Spleen (tissue), 11 donors: ENCODE results near the gene AQP3. TPM values are rescaled to one million over a fixed set of nuclear protein-coding genes. Genes with fewer than 3 reads are reported as not detected.
A peak's percentile ranks its signal among the peaks of the same experiment; 100 is the strongest.

Experiments
- DNase-seq: peaks from one replicate; pipeline ENCODE4 v3.0.0-alpha.2; 2020
- H3K27ac ChIP-seq, 8 donors: fragments of 200-600 bp; sonication (generic) in 7 of 8; 1 replicate in 4 of 8; 2 replicates in 4 of 8; pipeline versions ENCODE4 v1.5.0 to v1.8.0; 2016 to 2021; ENCODE audit warnings: inconsistent platforms in 4 of 8, mild to moderate bottlenecking in 4 of 8, moderate library complexity in 1 of 8
- H3K27me3 ChIP-seq, 7 donors: fragments of 200-600 bp; sonication (generic) in 6 of 7; replicated peaks in 1 of 7; 1 replicate in 4 of 7; 2 replicates in 3 of 7; pipeline versions ENCODE4 v1.5.0 to v1.8.0; 2016 to 2021; ENCODE audit warnings: inconsistent platforms in 3 of 7, mild to moderate bottlenecking in 1 of 7
- H3K36me3 ChIP-seq, 6 donors: fragments of 200-600 bp; sonication (generic) in 5 of 6; 1 replicate in 4 of 6; 2 replicates in 2 of 6; pipeline versions ENCODE4 v1.5.0 to v1.8.0; 2016 to 2021; ENCODE audit warnings: inconsistent platforms in 2 of 6
- H3K4me1 ChIP-seq, 6 donors: fragments of 200-600 bp; sonication (generic) in 5 of 6; 1 replicate in 3 of 6; 2 replicates in 3 of 6; pipeline versions ENCODE4 v1.5.0 to v1.8.0; 2016 to 2021; ENCODE audit warnings: inconsistent platforms in 3 of 6
- H3K4me3 ChIP-seq, 8 donors: fragments of 200-600 bp; sonication (generic) in 7 of 8; 1 replicate in 4 of 8; 2 replicates in 4 of 8; pipeline versions ENCODE4 v1.5.0 to v1.8.0; 2016 to 2021; ENCODE audit warnings: inconsistent platforms in 4 of 8, mild to moderate bottlenecking in 4 of 8, moderate library complexity in 2 of 8
- H3K9me3 ChIP-seq, 8 donors: fragments of 200-600 bp; sonication (generic) in 7 of 8; 1 replicate in 4 of 8; 2 replicates in 4 of 8; pipeline versions ENCODE4 v1.5.0 to v1.8.0; 2016 to 2021; ENCODE audit warnings: inconsistent platforms in 4 of 8
- CTCF ChIP-seq, 11 experiments: fragments of 200-600 bp in 7 of 11; fragments of 450-650 bp in 4 of 11; sonication (generic) in 4 of 11; IDR thresholded peaks in 8 of 11; conservative IDR thresholded peaks in 3 of 11; 1 replicate in 7 of 11; 2 replicates in 4 of 11; pipeline versions ENCODE4 v1.4.0 to v1.8.0; 2016 to 2021; ENCODE audit warnings: antibody characterized with exemption in 11 of 11, inconsistent platforms in 4 of 11, mild to moderate bottlenecking in 1 of 11
- POLR2A ChIP-seq, 3 donors: fragments of 450-650 bp; IDR thresholded peaks; one replicate each; pipeline ENCODE4 v1.5.1; 2017; ENCODE audit warnings: antibody characterized with exemption in 3 of 3, mild to moderate bottlenecking in 1 of 3
- POLR2AphosphoS5 ChIP-seq, 3 donors: sonication (generic); formaldehyde crosslinking; IDR thresholded peaks; one replicate each; pipeline ENCODE4 v1.5.1; 2017; ENCODE audit warnings: antibody characterized with exemption in 3 of 3
- WGBS, 5 donors: extraction: QIAGEN DNeasy Blood & Tissue Kit in 3 of 5; methylation state at CpG; one replicate each; pipeline versions ENCODE4 v1.1.5 to v1.1.7; 2013 to 2018; 5-methylcytosine and 5-hydroxymethylcytosine counted together
- intact Hi-C: fragments of 100-400 bp; cut with DNase I; formaldehyde crosslinking; loops from one replicate; pipeline ENCODE4 v1.15.0; 2023; ENCODE audit warnings: low total_unique reads
- polyA plus RNA-seq, 3 donors: library from polyadenylated mRNA; stranded (reverse); fragments of 200-250 nt; gene quantifications; one replicate each; pipeline ENCODE4 v1.2.1, GENCODE V29; 2013
- total RNA-seq, 7 donors: library from RNA; depleted of rRNA in 3 of 7; stranded (reverse); fragments of >200 nt in 3 of 7; fragmentation: NEBNext Ultra II Directional in 4 of 7; extraction: Animal tissue kit (Norgen Biotek cat#: 25700) in 4 of 7; gene quantifications; one replicate each; pipeline versions ENCODE4 v1.1.0 to v1.2.1, GENCODE V29; 2016 to 2021
- donor health status: healthy with polysubstance abuse.
- donor health status: DM: no; HTN: no; CAD: no; lungs with moderate emphysema.
- donor health status: DM: no; HTN: no; CAD: no.
- donor health status: Bipolar disorder and iron deficiency.
- donor health status: healthy.
- donor health status: DM: no; HTN: no; CAD: no.
- donor health status: DM: yes; HTN: yes; CAD: no.

AQP3 gene
- total and polyA plus RNA-seq, 10 donors, result 5.0 to 251 (median 90.7) TPM

- TF ChIP-seq POLR2A (IDR thresholded peaks at IDR 0.05) (no peak), POLR2AphosphoS5 (IDR thresholded peaks at IDR 0.05) (no peak), CTCF (IDR thresholded peaks at IDR 0.05 in 8 of 11, conservative IDR thresholded peaks at IDR 0.05 in 3 of 11) (no peak)
- no peaks in the 10 kb centered on the region for H3K9me3 ChIP-seq
- intact Hi-C loops, result no loop called here
- 67 to 81% (median 74%) methylated on average over 10 to 11 of the region's 11 CpGs for WGBS, 5 donors
- peaks cover 0 to 35% (median 11%) of the 10 kb centered on the region in 6 donors for H3K36me3 ChIP-seq
- no peak for DNase-seq
- peaks cover 0 to 24% (median 0%) of the 10 kb centered on the region in 7 donors for H3K27me3 ChIP-seq
- H3K27ac ChIP-seq, result peak overlapping the region; percentile 46 to 90 (median 86)
- peak overlapping the region; percentile 33 to 76 (median 52) for H3K4me3 ChIP-seq
- H3K4me1 ChIP-seq, result peaks cover 19 to 78% (median 53%) of the 10 kb centered on the region in 6 donors
Measured at GRCh38 chr9:33445389-33446239, 1.8 kb downstream of the AQP3 start.

- DNase-seq, result no peak
- H3K36me3 ChIP-seq, result peaks cover 0 to 37% (median 11%) of the 10 kb centered on the region in 6 donors
- peak overlapping the region in 6 of 8 donors; percentile 3 to 90 (median 86) for H3K27ac ChIP-seq
- intact Hi-C loops, result no loop called here
- H3K9me3 ChIP-seq, result no peaks in the 10 kb centered on the region
- TF ChIP-seq CTCF (IDR thresholded peaks at IDR 0.05 in 8 of 11, conservative IDR thresholded peaks at IDR 0.05 in 3 of 11) (no peak), POLR2AphosphoS5 (IDR thresholded peaks at IDR 0.05) (no peak), POLR2A (IDR thresholded peaks at IDR 0.05) (no peak)
- H3K27me3 ChIP-seq, result peaks cover 0 to 18% (median 0%) of the 10 kb centered on the region in 7 donors
- H3K4me1 ChIP-seq, result peaks cover 19 to 85% (median 57%) of the 10 kb centered on the region in 6 donors
- 66 to 77% (median 70%) methylated on average over 10 of the region's 10 CpGs for WGBS, 5 donors
- H3K4me3 ChIP-seq, result peak overlapping the region in 2 of 8 donors; percentile 56 to 76
Measured at GRCh38 chr9:33443464-33444154, 3.8 kb downstream of the AQP3 start.

DNA sequence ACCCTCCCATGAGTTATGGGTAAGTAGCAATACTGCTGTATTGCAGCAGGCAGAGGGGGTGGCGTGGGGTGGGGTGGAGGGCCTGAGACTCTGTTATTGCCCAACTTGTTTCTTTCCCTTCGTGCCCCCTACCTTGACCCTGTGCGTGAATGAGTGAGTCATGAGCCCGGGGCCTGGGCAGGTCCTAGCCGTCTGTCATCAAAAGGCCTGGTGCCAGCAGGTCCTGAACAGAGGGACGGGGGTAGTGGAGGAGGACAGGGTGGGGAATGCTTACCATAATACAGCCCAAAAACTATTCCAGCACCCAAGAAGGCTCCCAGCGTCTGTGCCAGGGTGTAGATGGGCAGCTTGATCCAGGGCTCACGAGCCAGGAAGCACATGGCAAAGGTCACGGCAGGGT is 4.3 kb downstream of the AQP3 start:
- H3K36me3 ChIP-seq, result peaks cover 0 to 37% (median 11%) of the 10 kb centered on the region in 6 donors
- no peak for DNase-seq
- peak overlapping the region in 5 of 8 donors; percentile 33 to 90 (median 89) for H3K27ac ChIP-seq
- H3K4me1 ChIP-seq, result peaks cover 16 to 85% (median 53%) of the 10 kb centered on the region in 6 donors
- intact Hi-C loops, result no loop called here
- TF ChIP-seq POLR2AphosphoS5 (IDR thresholded peaks at IDR 0.05), result peak in 1 of 3 donors; percentile 7
- no peak for TF ChIP-seq POLR2A (IDR thresholded peaks at IDR 0.05)
- TF ChIP-seq CTCF (IDR thresholded peaks at IDR 0.05 in 8 of 11, conservative IDR thresholded peaks at IDR 0.05 in 3 of 11), result no peak
- peak overlapping the region in 1 of 8 donors; percentile 76 for H3K4me3 ChIP-seq
- no peaks in the 10 kb centered on the region for H3K9me3 ChIP-seq
- H3K27me3 ChIP-seq, result peaks cover 0 to 13% (median 0%) of the 10 kb centered on the region in 7 donors
- 77 to 84% (median 81%) methylated on average over 9 of the region's 9 CpGs for WGBS, 5 donors
